ENCODE data around the gene TESK2. TPM values are rescaled to one million over a fixed set of nuclear protein-coding genes. Genes with fewer than 3 reads are reported as not detected.

The TESK2 gene
- polyA plus RNA-seq, 3 donors, result 3.9 to 13.1 (median 4.1) TPM

DNA sequence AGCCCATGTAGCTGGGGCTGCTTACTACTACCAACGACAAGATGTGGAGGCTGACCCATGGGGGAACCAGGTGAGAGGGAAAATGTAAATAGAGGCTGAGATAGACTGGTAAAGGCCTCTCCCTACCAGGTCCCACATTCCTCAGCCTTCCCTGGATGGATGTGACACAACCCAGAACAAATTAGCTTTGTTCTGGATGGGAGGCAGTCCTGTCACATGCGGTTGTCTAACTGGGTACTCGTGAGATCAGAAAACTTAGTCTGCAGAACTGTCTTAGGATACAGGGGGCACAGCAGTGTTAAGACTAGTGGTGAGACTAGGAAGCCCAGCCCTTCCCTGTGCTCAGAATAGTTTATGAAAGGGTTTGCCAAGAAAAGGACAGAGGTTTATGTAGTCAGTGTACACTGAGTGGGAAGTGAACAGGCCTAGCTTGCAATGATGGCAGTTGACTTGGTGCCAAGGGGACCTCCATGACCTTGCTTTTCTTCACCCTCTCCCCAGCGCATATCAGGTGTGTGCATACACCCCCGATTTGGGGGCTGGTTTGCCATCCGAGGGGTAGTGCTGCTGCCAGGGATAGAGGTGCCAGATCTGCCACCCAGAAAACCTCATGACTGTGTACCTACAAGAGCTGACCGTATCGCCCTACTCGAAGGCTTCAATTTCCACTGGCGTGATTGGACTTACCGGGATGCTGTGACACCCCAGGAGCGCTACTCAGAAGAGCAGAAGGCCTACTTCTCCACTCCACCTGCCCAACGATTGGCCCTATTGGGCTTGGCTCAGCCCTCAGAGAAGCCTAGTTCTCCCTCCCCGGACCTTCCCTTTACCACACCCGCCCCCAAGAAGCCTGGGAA lies 17.6 kb upstream of the TESK2 start:
- H3K27ac ChIP-seq (ENCODE audit: low read depth in 1 of 2, low read length in 2 of 2), result peak overlapping the region in 1 of 2 donors; percentile 14
- no peaks in the 10 kb centered on the region for H3K9me3 ChIP-seq (replicated peaks in 1 of 2; ENCODE audit: control insufficient read depth in 1 of 2, insufficient read depth in 1 of 2, low read length in 2 of 2)
- 85% methylated on average over 12 of the region's 15 CpGs for WGBS (ENCODE audit: insufficient coverage)
- no peak overlapping the region for H2AFZ ChIP-seq (ENCODE audit: insufficient read depth, low read depth, low read length, poor library complexity, severe bottlenecking)
- no peak overlapping the region for H3K9ac ChIP-seq (ENCODE audit: insufficient read depth, low read length, poor library complexity, severe bottlenecking)
- Mint-ChIP-seq H3K36me3 (peaks cover 49 to 54% of the 10 kb centered on the region in 2 donors), H3K4me3 (no peak overlapping the region), H3K27ac (peak overlapping the region in 3 of 7 donors; percentile 30 to 58 (median 32)), H3K4me1 (no peaks in the 10 kb centered on the region), H3K9me3 (no peaks in the 10 kb centered on the region), H3K27me3 (ENCODE audit: low read depth in 3 of 3) (no peaks in the 10 kb centered on the region)
- DNase-seq, result no peak
- H3K4me1 ChIP-seq (ENCODE audit: control insufficient read depth in 1 of 2, insufficient read depth in 2 of 2, low read length in 2 of 2), result no peaks in the 10 kb centered on the region
- H3K4me2 ChIP-seq (replicated peaks; ENCODE audit: extremely low read depth, low read length, poor library complexity, severe bottlenecking), result no peak overlapping the region
- intact Hi-C loops (cut with micrococcal nuclease), result no loop called here
- H3K27me3 ChIP-seq (ENCODE audit: control insufficient read depth in 2 of 2, insufficient read depth in 2 of 2, low read length in 2 of 2), result no peaks in the 10 kb centered on the region
- H3K4me3 ChIP-seq (replicated peaks in 1 of 3; ENCODE audit: low read depth in 2 of 3, low read length in 3 of 3), result no peak overlapping the region
- H3K79me2 ChIP-seq (ENCODE audit: insufficient read depth, low read length), result no peaks in the 10 kb centered on the region
- TF ChIP-seq, protein P1, sequence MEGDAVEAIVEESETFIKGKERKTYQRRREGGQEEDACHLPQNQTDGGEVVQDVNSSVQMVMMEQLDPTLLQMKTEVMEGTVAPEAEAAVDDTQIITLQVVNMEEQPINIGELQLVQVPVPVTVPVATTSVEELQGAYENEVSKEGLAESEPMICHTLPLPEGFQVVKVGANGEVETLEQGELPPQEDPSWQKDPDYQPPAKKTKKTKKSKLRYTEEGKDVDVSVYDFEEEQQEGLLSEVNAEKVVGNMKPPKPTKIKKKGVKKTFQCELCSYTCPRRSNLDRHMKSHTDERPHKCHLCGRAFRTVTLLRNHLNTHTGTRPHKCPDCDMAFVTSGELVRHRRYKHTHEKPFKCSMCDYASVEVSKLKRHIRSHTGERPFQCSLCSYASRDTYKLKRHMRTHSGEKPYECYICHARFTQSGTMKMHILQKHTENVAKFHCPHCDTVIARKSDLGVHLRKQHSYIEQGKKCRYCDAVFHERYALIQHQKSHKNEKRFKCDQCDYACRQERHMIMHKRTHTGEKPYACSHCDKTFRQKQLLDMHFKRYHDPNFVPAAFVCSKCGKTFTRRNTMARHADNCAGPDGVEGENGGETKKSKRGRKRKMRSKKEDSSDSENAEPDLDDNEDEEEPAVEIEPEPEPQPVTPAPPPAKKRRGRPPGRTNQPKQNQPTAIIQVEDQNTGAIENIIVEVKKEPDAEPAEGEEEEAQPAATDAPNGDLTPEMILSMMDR (IDR thresholded peaks at IDR 0.05), result no peak
- peaks cover 52 to 63% of the 10 kb centered on the region in 2 donors for H3K36me3 ChIP-seq (replicated peaks in 1 of 2; ENCODE audit: control insufficient read depth in 1 of 2, insufficient read depth in 2 of 2, low read length in 2 of 2)
- H4K20me1 ChIP-seq (ENCODE audit: insufficient read depth, low read length), result peaks cover 10% of the 10 kb centered on the region

- no peaks in the 10 kb centered on the region for H3K4me1 Mint-ChIP-seq
- Histone ChIP-seq H3K4me1 (ENCODE audit: control insufficient read depth in 1 of 2, insufficient read depth in 2 of 2, low read length in 2 of 2) (no peaks in the 10 kb centered on the region), H3K9ac (ENCODE audit: insufficient read depth, low read length, poor library complexity, severe bottlenecking) (no peak overlapping the region), H2AFZ (ENCODE audit: insufficient read depth, low read depth, low read length, poor library complexity, severe bottlenecking) (no peak overlapping the region), H3K9me3 (replicated peaks in 1 of 2; ENCODE audit: control insufficient read depth in 1 of 2, insufficient read depth in 1 of 2, low read length in 2 of 2) (no peaks in the 10 kb centered on the region), H3K4me3 (replicated peaks in 1 of 3; ENCODE audit: low read depth in 2 of 3, low read length in 3 of 3) (no peak overlapping the region), H3K27me3 (ENCODE audit: control insufficient read depth in 2 of 2, insufficient read depth in 2 of 2, low read length in 2 of 2) (no peaks in the 10 kb centered on the region), H3K36me3 (replicated peaks in 1 of 2; ENCODE audit: control insufficient read depth in 1 of 2, insufficient read depth in 2 of 2, low read length in 2 of 2) (peaks cover 47 to 57% of the 10 kb centered on the region in 2 donors), H4K20me1 (ENCODE audit: insufficient read depth, low read length) (peaks cover 8% of the 10 kb centered on the region), H3K4me2 (replicated peaks; ENCODE audit: extremely low read depth, low read length, poor library complexity, severe bottlenecking) (no peak overlapping the region), H3K79me2 (ENCODE audit: insufficient read depth, low read length) (no peaks in the 10 kb centered on the region), H3K27ac (ENCODE audit: low read depth in 1 of 2, low read length in 2 of 2) (peak overlapping the region in 1 of 2 donors; percentile 14)
- no peaks in the 10 kb centered on the region for H3K9me3 Mint-ChIP-seq
- WGBS (ENCODE audit: insufficient coverage), result 93% methylated on average over 4 of the region's 4 CpGs
- H3K36me3 Mint-ChIP-seq, result peaks cover 45 to 49% of the 10 kb centered on the region in 2 donors
- H3K27ac Mint-ChIP-seq, result peak overlapping the region in 1 of 7 donors; percentile 60
- TF ChIP-seq, protein P1 (IDR thresholded peaks at IDR 0.05), result no peak
- no peaks in the 10 kb centered on the region for H3K27me3 Mint-ChIP-seq (ENCODE audit: low read depth in 3 of 3)
- DNase-seq, result no peak
- H3K4me3 Mint-ChIP-seq, result no peak overlapping the region
- intact Hi-C loops (cut with micrococcal nuclease), result no loop called here
Observed at GRCh38 chr1:45507893-45508292, 16.9 kb upstream of the TESK2 start.

All from CD14-positive monocyte (primary cell).